Measurements from ENCODE around the gene ZER1.

ZER1 gene

DNA sequence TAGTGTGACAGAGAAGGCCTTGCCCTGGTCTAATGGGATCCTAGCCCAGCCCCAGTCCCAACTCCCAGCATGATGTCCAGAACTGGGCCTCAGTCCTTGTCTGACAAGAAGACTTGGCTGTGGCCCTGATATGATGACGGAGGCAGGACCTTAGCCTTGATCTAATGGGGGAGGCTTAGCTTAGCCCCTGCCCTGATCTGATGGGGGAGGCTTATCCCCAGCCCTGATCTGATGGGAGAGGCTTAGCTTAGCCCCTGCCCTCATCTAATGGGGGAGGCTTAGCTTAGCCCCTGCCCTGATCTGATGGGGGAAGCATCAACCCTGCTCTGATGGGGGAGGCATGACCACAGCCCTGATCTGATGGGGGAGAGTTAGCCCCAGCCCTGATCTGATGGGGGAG is 65.7 kb downstream of the ZER1 start:
- Histone ChIP-seq H2AFZ (ENCODE audit: low read depth, low read length, severe bottlenecking) (no peak overlapping the region), H3K9me3 (ENCODE audit: insufficient read depth, low read length) (no peaks in the 10 kb centered on the region), H3K27me3 (ENCODE audit: low read length) (no peaks in the 10 kb centered on the region), H3K36me3 (ENCODE audit: low read length) (no peaks in the 10 kb centered on the region), H3K4me3 (ENCODE audit: insufficient read depth, low read length, poor library complexity, severe bottlenecking) (no peak overlapping the region), H4K20me1 (ENCODE audit: low read depth, low read length) (no peaks in the 10 kb centered on the region), H3K27ac (ENCODE audit: low read depth, low read length) (no peak overlapping the region), H3K9ac (ENCODE audit: low read length) (no peak overlapping the region), H3K79me2 (ENCODE audit: insufficient read depth, low read length) (peaks cover 9% of the 10 kb centered on the region; the same call in 1 of the 2 replicates), H3K9me2 (replicated peaks; ENCODE audit: insufficient read depth, low read length) (no peaks in the 10 kb centered on the region), H3K4me2 (ENCODE audit: low read depth, low read length, poor library complexity, severe bottlenecking) (no peak overlapping the region), H3F3A (ENCODE audit: insufficient read depth) (no peaks in the 10 kb centered on the region)
- TF ChIP-seq EZH2phosphoT487 (conservative IDR thresholded peaks at IDR 0.05; ENCODE audit: low read length): no peak
- TF ChIP-seq, protein P1, sequence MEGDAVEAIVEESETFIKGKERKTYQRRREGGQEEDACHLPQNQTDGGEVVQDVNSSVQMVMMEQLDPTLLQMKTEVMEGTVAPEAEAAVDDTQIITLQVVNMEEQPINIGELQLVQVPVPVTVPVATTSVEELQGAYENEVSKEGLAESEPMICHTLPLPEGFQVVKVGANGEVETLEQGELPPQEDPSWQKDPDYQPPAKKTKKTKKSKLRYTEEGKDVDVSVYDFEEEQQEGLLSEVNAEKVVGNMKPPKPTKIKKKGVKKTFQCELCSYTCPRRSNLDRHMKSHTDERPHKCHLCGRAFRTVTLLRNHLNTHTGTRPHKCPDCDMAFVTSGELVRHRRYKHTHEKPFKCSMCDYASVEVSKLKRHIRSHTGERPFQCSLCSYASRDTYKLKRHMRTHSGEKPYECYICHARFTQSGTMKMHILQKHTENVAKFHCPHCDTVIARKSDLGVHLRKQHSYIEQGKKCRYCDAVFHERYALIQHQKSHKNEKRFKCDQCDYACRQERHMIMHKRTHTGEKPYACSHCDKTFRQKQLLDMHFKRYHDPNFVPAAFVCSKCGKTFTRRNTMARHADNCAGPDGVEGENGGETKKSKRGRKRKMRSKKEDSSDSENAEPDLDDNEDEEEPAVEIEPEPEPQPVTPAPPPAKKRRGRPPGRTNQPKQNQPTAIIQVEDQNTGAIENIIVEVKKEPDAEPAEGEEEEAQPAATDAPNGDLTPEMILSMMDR (IDR thresholded peaks at IDR 0.05; ENCODE audit: insufficient read depth, low read length, poor library complexity, severe bottlenecking): no peak

DNA sequence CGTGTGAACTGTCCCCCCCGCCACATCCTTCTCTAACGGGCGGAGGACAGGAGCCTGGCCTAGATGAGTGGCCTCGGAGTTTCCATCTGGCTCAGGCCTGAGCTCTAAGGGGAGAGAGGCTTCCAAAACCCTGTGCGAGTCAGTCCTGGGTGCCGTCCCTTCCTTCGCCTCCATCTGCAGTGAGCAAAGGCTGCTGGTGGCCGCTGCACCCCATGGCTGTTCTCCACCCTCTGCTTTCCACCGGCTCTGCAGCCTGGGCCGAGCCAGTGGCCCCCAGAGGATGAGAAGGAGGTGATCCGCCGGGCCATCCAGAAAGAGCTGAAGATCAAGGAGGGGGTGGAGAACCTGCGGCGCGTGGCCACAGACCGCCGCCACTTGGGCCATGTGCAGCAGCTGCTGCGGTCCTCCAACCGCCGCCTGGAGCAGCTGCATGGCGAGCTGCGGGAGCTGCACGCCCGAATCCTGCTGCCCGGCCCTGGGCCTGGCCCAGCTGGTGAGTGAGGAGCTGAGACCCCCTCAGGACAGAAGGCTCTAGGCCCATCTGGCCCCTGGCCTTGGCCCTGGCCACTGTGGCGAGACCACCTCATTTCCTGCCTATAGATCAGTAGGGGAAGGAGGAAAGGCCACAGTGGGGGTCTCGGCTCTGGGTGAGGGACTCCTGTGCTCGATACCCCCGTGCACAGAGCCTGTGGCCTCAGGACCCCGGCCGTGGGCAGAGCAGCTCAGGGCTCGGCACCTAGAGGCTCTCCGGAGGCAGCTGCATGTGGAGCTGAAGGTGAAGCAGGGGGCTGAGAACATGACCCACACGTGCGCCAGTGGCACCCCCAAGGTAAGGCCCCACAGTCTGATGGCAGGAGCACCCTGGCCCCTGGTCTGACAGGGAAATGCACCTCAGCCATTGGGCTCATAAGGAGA is 66.4 kb downstream of the ZER1 start:
- Histone ChIP-seq H3F3A (ENCODE audit: insufficient read depth) (peaks cover 2% of the 10 kb centered on the region; the same call in 1 of the 2 replicates), H3K79me2 (ENCODE audit: insufficient read depth, low read length) (peaks cover 9% of the 10 kb centered on the region; the same call in 1 of the 2 replicates), H3K4me2 (ENCODE audit: low read depth, low read length, poor library complexity, severe bottlenecking) (no peak overlapping the region), H3K36me3 (ENCODE audit: low read length) (no peaks in the 10 kb centered on the region), H3K9ac (ENCODE audit: low read length) (no peak overlapping the region), H3K27me3 (ENCODE audit: low read length) (no peaks in the 10 kb centered on the region), H2AFZ (ENCODE audit: low read depth, low read length, severe bottlenecking) (no peak overlapping the region), H4K20me1 (ENCODE audit: low read depth, low read length) (no peaks in the 10 kb centered on the region), H3K9me3 (ENCODE audit: insufficient read depth, low read length) (no peaks in the 10 kb centered on the region), H3K27ac (ENCODE audit: low read depth, low read length) (no peak overlapping the region), H3K4me3 (ENCODE audit: insufficient read depth, low read length, poor library complexity, severe bottlenecking) (no peak overlapping the region), H3K9me2 (replicated peaks; ENCODE audit: insufficient read depth, low read length) (no peaks in the 10 kb centered on the region)
- no peak for TF ChIP-seq EZH2phosphoT487 (conservative IDR thresholded peaks at IDR 0.05; ENCODE audit: low read length)
- TF ChIP-seq, protein P1 (IDR thresholded peaks at IDR 0.05; ENCODE audit: insufficient read depth, low read length, poor library complexity, severe bottlenecking): no peak

DNA sequence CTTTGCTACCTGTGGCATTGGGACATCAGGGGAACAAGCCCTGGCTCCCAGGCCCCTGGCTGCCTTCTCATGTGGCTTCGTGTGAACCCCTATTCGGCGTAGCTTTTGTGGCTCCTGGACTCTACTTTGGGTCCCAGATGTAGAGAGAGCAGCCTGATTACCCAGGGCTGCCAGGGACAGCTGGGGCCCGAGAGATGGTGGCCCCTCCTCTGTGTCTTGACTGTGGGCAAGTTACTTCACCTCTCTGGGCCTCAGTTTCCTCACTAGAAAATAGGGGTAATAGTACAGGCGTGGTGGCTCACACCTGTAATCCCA is 67.4 kb downstream of the ZER1 start:
- H3K9ac ChIP-seq (ENCODE audit: low read length): no peak overlapping the region
- TF ChIP-seq EZH2phosphoT487 (conservative IDR thresholded peaks at IDR 0.05; ENCODE audit: low read length): no peak
- TF ChIP-seq, protein P1 (IDR thresholded peaks at IDR 0.05; ENCODE audit: insufficient read depth, low read length, poor library complexity, severe bottlenecking): no peak
- no peaks in the 10 kb centered on the region for H3K9me3 ChIP-seq (ENCODE audit: insufficient read depth, low read length)
- no peaks in the 10 kb centered on the region for H4K20me1 ChIP-seq (ENCODE audit: low read depth, low read length)
- no peaks in the 10 kb centered on the region for H3K9me2 ChIP-seq (replicated peaks; ENCODE audit: insufficient read depth, low read length)
- no peaks in the 10 kb centered on the region for H3K27me3 ChIP-seq (ENCODE audit: low read length)
- H3K36me3 ChIP-seq (ENCODE audit: low read length): no peaks in the 10 kb centered on the region
- H3F3A ChIP-seq (ENCODE audit: insufficient read depth): peaks cover 9% of the 10 kb centered on the region
- H2AFZ ChIP-seq (ENCODE audit: low read depth, low read length, severe bottlenecking): no peak overlapping the region
- no peak overlapping the region for H3K4me2 ChIP-seq (ENCODE audit: low read depth, low read length, poor library complexity, severe bottlenecking)
- H3K27ac ChIP-seq (ENCODE audit: low read depth, low read length): no peak overlapping the region
- H3K4me3 ChIP-seq (ENCODE audit: insufficient read depth, low read length, poor library complexity, severe bottlenecking): no peak overlapping the region
- H3K79me2 ChIP-seq (ENCODE audit: insufficient read depth, low read length): peaks cover 9% of the 10 kb centered on the region; the same call in 1 of the 2 replicates

Data from SU-DHL-6 (cell line).